Prostate gland (tissue), 2 donors: ENCODE results near the gene DCTN3.

Experiments
- POLR2A ChIP-seq: fragments of 450-650 bp; IDR thresholded peaks from one replicate; pipeline ENCODE4 v1.6.1; 2016; ENCODE audit warnings: antibody characterized with exemption, mild to moderate bottlenecking
- TF ChIP-seq, protein P1 (sequence below), 4 experiments: fragments of 200-600 bp in 2 of 4; fragments of 450-650 bp in 2 of 4; sonication (generic) in 2 of 4; IDR thresholded peaks; 1 replicate in 3 of 4; 2 replicates in 1 of 4; pipeline ENCODE4 v1.5.1; 2016 to 2019; ENCODE audit warnings: antibody characterized with exemption in 4 of 4, mild to moderate bottlenecking in 2 of 4, moderate library complexity in 2 of 4

DNA sequence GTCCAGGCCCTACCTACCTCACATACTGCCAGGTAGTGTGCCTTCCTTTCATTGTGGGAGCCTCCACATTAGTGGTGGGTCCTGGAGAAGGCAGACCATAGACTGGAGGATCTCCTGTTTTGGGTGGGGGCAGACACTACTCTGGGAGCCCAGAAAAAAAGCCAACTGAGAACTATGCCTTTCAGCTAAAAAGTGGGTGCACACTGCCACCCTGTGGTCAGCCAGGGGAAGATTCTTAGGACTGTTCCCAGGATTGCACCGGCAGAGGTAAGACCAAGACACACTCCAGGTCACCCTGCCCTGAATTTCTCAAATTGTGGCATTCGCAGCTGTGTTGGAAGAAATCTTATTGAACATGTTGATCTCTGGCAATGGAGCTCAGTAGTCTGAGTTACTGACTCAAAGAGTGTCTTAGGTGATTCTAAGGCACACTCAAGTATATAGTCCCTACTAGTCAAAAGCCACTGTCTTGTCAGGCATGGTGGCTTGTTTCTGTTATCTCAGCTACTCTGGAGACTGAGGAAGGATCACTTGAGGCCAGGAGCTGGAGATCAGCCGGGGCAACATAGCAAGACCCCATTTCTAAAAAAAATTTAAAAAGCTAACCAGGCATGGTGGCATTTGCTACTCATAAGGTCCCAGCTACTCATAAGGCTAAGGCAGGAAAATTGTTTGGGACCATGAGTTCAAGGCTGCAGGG lies 13.7 kb upstream of the DCTN3 start:
- TF ChIP-seq POLR2A: no peak
- TF ChIP-seq, protein P1, sequence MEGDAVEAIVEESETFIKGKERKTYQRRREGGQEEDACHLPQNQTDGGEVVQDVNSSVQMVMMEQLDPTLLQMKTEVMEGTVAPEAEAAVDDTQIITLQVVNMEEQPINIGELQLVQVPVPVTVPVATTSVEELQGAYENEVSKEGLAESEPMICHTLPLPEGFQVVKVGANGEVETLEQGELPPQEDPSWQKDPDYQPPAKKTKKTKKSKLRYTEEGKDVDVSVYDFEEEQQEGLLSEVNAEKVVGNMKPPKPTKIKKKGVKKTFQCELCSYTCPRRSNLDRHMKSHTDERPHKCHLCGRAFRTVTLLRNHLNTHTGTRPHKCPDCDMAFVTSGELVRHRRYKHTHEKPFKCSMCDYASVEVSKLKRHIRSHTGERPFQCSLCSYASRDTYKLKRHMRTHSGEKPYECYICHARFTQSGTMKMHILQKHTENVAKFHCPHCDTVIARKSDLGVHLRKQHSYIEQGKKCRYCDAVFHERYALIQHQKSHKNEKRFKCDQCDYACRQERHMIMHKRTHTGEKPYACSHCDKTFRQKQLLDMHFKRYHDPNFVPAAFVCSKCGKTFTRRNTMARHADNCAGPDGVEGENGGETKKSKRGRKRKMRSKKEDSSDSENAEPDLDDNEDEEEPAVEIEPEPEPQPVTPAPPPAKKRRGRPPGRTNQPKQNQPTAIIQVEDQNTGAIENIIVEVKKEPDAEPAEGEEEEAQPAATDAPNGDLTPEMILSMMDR (IDR thresholded peaks at IDR 0.05): peak; percentile 54 to 84 (median 80)
